ENCODE results near the gene BTN1A1. TPM values are rescaled to one million over a fixed set of nuclear protein-coding genes. Genes with fewer than 3 reads are reported as not detected.

Gene BTN1A1
- total and polyA plus RNA-seq, 8 donors, result not detected

DNA sequence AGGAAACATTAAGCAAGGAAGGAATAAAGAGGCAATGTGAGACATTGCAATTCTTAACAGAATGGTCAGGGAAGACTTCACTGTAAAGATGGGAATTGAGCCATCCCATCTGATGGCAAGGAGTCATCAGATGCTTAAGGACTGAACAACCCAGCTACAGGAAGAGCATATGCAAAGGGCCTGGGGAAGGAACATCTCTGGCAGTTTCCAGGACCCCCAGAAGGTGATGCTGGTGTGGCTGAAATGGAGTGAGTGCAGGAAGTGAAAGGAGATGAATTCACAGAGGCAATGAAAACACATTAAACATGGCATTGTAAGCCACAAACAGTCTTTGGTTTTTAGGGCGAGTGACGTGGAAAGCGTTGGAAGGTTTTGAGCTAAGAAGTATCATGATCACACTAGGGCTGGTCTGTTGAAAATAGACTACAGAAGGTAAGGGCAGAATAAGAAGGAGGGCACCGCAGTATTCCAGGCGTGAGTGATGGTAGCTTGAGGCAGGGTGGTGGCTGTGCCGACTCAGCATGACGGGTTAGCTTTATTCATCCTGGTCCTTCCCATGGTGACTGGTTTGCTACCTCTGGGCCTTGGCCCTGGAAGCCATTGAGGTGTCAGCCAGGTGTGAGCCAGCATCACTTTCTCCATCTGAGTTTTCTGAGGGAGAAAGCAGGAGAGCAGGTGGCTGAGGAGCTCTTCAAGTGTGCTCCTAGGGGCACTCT lies 35.5 kb upstream of the BTN1A1 start:
- H3K27ac ChIP-seq, result no peak overlapping the region
- H3K4me1 ChIP-seq, result peaks cover 22 to 46% (median 27%) of the 10 kb centered on the region in 4 donors
- no peak overlapping the region for H3K4me3 ChIP-seq
- DNase-seq, result no peak
- whole genome bisulfite sequencing, 5 donors, result 92 to 99% (median 96%) methylated on average over 7 of the region's 7 CpGs
- H3K9me3 ChIP-seq, result no peaks in the 10 kb centered on the region
- TF ChIP-seq POLR2A (IDR thresholded peaks at IDR 0.05) (no peak), EP300 (IDR thresholded peaks at IDR 0.05) (no peak), POLR2AphosphoS5 (IDR thresholded peaks at IDR 0.05) (no peak)
- TF ChIP-seq, protein P1, sequence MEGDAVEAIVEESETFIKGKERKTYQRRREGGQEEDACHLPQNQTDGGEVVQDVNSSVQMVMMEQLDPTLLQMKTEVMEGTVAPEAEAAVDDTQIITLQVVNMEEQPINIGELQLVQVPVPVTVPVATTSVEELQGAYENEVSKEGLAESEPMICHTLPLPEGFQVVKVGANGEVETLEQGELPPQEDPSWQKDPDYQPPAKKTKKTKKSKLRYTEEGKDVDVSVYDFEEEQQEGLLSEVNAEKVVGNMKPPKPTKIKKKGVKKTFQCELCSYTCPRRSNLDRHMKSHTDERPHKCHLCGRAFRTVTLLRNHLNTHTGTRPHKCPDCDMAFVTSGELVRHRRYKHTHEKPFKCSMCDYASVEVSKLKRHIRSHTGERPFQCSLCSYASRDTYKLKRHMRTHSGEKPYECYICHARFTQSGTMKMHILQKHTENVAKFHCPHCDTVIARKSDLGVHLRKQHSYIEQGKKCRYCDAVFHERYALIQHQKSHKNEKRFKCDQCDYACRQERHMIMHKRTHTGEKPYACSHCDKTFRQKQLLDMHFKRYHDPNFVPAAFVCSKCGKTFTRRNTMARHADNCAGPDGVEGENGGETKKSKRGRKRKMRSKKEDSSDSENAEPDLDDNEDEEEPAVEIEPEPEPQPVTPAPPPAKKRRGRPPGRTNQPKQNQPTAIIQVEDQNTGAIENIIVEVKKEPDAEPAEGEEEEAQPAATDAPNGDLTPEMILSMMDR (IDR thresholded peaks at IDR 0.05), result no peak
- H3K36me3 ChIP-seq, result peaks cover 75 to 92% (median 84%) of the 10 kb centered on the region in 4 donors
- no peaks in the 10 kb centered on the region for H3K27me3 ChIP-seq
- intact Hi-C loops (cut with DNase I; ENCODE audit: low total_unique reads), result no loop called here

DNA sequence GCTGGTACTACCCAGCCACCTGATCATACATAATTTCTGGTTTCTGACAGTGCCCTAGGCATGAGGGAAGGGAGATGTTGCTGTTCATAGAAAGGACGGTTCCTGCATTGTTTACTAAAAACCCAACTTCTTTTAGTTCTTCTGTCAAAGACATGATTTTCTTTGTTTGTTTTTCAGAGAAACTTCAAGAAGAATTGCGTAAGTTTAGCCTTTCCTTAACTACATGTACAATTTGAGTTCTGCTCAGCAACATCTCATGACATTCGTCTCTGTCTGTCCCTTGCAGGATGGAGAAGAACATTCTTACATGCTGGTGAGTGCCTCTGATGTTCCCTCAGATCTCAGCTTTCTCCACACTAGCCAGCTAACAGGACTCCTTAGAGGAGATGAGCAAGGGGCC lies 34.3 kb upstream of the BTN1A1 start:
- TF ChIP-seq, protein P1 (IDR thresholded peaks at IDR 0.05), result no peak
- TF ChIP-seq EP300 (IDR thresholded peaks at IDR 0.05) (no peak), POLR2AphosphoS5 (IDR thresholded peaks at IDR 0.05) (no peak), POLR2A (IDR thresholded peaks at IDR 0.05) (no peak)
- H3K27me3 ChIP-seq, result no peaks in the 10 kb centered on the region
- H3K9me3 ChIP-seq, result no peaks in the 10 kb centered on the region
- DNase-seq, result no peak
- no peak overlapping the region for H3K4me3 ChIP-seq
- H3K27ac ChIP-seq, result no peak overlapping the region
- H3K36me3 ChIP-seq, result peaks cover 67 to 89% (median 81%) of the 10 kb centered on the region in 4 donors
- intact Hi-C loops (cut with DNase I; ENCODE audit: low total_unique reads), result no loop called here
- peaks cover 10 to 34% (median 15%) of the 10 kb centered on the region in 4 donors for H3K4me1 ChIP-seq
- 92 to 96% (median 94%) methylated on average over 3 of the region's 3 CpGs for WGBS, 5 donors

DNA sequence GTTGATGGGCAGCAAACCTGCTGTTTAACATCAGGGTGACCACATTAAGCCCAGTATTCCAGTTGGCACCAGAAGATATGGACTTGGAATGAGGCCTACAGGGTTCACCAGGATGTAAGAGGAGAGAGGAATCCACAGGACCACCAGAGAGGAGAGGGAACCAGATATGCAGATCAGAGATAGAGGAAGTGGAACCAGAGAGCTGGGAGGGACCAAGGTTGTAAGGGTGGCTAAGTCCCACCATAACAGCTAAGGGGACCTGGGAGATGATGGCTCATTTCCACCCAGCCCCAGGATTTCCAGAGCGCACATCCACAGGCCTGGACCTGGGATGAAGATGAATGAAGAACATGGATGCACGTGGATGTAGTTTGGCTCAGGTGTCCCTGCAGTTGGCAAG lies 31.3 kb upstream of the BTN1A1 start:
- Histone ChIP-seq H3K27me3 (no peaks in the 10 kb centered on the region), H3K4me1 (peaks cover 0 to 11% (median 4%) of the 10 kb centered on the region in 4 donors), H3K9me3 (no peaks in the 10 kb centered on the region), H3K4me3 (no peak overlapping the region), H3K27ac (no peak overlapping the region), H3K36me3 (peaks cover 50 to 66% (median 60%) of the 10 kb centered on the region in 4 donors)
- DNase-seq, result no peak
- WGBS, 5 donors, result 83 to 100% (median 93%) methylated on average over 2 of the region's 2 CpGs
- no peak for TF ChIP-seq EP300 (IDR thresholded peaks at IDR 0.05)
- no peak for TF ChIP-seq POLR2AphosphoS5 (IDR thresholded peaks at IDR 0.05)
- no peak for TF ChIP-seq POLR2A (IDR thresholded peaks at IDR 0.05)
- TF ChIP-seq, protein P1 (IDR thresholded peaks at IDR 0.05), result no peak
- intact Hi-C loops (cut with DNase I; ENCODE audit: low total_unique reads), result no loop called here

DNA sequence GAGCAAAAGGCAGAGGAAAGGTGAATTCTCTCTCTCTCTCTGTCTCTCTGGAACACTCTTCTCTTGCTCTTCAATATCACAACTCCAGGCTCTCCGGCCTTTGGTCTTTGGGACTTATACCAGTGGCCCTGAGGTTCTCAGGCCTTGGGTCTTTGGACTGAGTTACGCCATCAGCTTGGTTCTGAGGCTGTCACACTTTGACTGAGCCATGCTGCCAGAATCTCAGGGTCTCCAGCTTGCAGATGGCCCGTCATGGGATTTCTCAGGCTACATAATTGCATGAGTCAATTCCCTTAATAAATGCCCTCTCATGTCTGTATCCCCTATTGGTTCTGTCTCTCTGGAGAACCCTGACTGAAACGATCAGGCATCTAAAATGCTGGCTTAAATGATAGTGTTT lies 29.5 kb upstream of the BTN1A1 start:
- intact Hi-C loops (cut with DNase I; ENCODE audit: low total_unique reads), result no loop called here
- Histone ChIP-seq H3K4me1 (peaks cover 6 to 21% (median 15%) of the 10 kb centered on the region in 4 donors), H3K27me3 (no peaks in the 10 kb centered on the region), H3K36me3 (peaks cover 32 to 48% (median 42%) of the 10 kb centered on the region in 4 donors), H3K9me3 (no peaks in the 10 kb centered on the region), H3K27ac (no peak overlapping the region), H3K4me3 (no peak overlapping the region)
- DNase-seq, result no peak
- whole genome bisulfite sequencing, 5 donors, result 78 to 88% (median 86%) methylated on average over 4 of the region's 4 CpGs
- no peak for TF ChIP-seq POLR2AphosphoS5 (IDR thresholded peaks at IDR 0.05)
- no peak for TF ChIP-seq POLR2A (IDR thresholded peaks at IDR 0.05)
- no peak for TF ChIP-seq EP300 (IDR thresholded peaks at IDR 0.05)
- TF ChIP-seq, protein P1 (IDR thresholded peaks at IDR 0.05), result no peak
